AG09319 (cell line): ENCODE data around the gene TPRA1.

Experiments
- DNase-seq: peaks from one replicate; pipeline ENCODE4 v3.0.0-alpha.2; 2010; ENCODE audit warnings: low read depth; ENCODE audit errors: extremely low read depth
- CTCF ChIP-seq: IDR thresholded peaks from 2 replicates; pipeline ENCODE4 v1.5.1; 2011; ENCODE audit warnings: low read depth, mild to moderate bottlenecking, inconsistent platforms, low read length, moderate library complexity

The TPRA1 gene

GRCh38 chr3:127556565-127556964 lies 34.0 kb downstream of the TPRA1 start:
- DNase-seq = no peak
- peak; percentile 4 for TF ChIP-seq CTCF

GRCh38 chr3:127555108-127555507 lies 35.4 kb downstream of the TPRA1 start:
- TF ChIP-seq CTCF = no peak
- DNase-seq = no peak

GRCh38 chr3:127552038-127552437 lies 38.5 kb downstream of the TPRA1 start:
- no peak for TF ChIP-seq CTCF
- no peak for DNase-seq

GRCh38 chr3:127551178-127551577 lies 39.4 kb downstream of the TPRA1 start:
- no peak for TF ChIP-seq CTCF
- DNase-seq = no peak

- DNase-seq = no peak
- no peak for TF ChIP-seq CTCF
Observed at GRCh38 chr3:127550468-127551157, 39.9 kb downstream of the TPRA1 start.

- TF ChIP-seq CTCF = no peak
- DNase-seq = no peak
Observed at GRCh38 chr3:127549826-127550467, 40.6 kb downstream of the TPRA1 start.

GRCh38 chr3:127547761-127548605 lies 42.5 kb downstream of the TPRA1 start:
- DNase-seq = no peak
- peak; percentile 54 for TF ChIP-seq CTCF
